K562 (cell line): ENCODE data around the gene DNAJC11. TPM values are rescaled to one million over a fixed set of nuclear protein-coding genes. Genes with fewer than 3 reads are reported as not detected.

Experiments used
- BDP1 ChIP-seq: IDR thresholded peaks from 3 replicates; pipeline ENCODE4 v1.6.1; 2011; ENCODE audit not compliant: insufficient read length, insufficient read depth
- DPF2 ChIP-seq: fragments of 450-650 bp; IDR thresholded peaks from 2 replicates; pipeline ENCODE4 v1.6.1; 2016
- ETV6 ChIP-seq, 3 experiments: fragments of 150-350 bp in 1 of 3; sonication (generic) in 1 of 3; formaldehyde crosslinking in 1 of 3; IDR thresholded peaks; 2 replicates each; pipeline versions ENCODE4 v1.6.1 to v1.8.0; 2014 to 2022; ENCODE audit warnings: borderline replicate concordance in 2 of 3, low read depth in 2 of 3, antibody characterized with exemption in 1 of 3, low read length in 1 of 3, mild to moderate bottlenecking in 1 of 3, missing genetic modification reagents in 1 of 3
- GABPB1 ChIP-seq: sonication (generic); formaldehyde crosslinking; IDR thresholded peaks from 2 replicates; pipeline ENCODE4 v1.8.0; 2022; ENCODE audit warnings: mild to moderate bottlenecking, missing genetic modification reagents
- MCM2 ChIP-seq: fragments of 450-650 bp; IDR thresholded peaks from 2 replicates; pipeline ENCODE4 v1.6.1; 2017; ENCODE audit warnings: low read depth, mild to moderate bottlenecking
- NELFE ChIP-seq: IDR thresholded peaks from 2 replicates; pipeline ENCODE4 v1.6.1; 2011; ENCODE audit warnings: mild to moderate bottlenecking; ENCODE audit not compliant: insufficient read depth, insufficient read length
- SNIP1 ChIP-seq: fragments of 450-650 bp; IDR thresholded peaks from 2 replicates; pipeline ENCODE4 v1.7.1; 2017; ENCODE audit warnings: low read depth, mild to moderate bottlenecking
- SP1 ChIP-seq: sonication (generic); formaldehyde crosslinking; IDR thresholded peaks from 2 replicates; pipeline ENCODE4 v1.8.1; 2022; ENCODE audit warnings: mild to moderate bottlenecking, missing genetic modification reagents
- STAG1 ChIP-seq: sonication (generic); formaldehyde crosslinking; IDR thresholded peaks from 2 replicates; pipeline ENCODE4 v1.5.0; 2020; ENCODE audit warnings: missing genetic modification reagents, borderline replicate concordance
- ZBTB8A ChIP-seq: fragments of 450-650 bp; IDR thresholded peaks from 2 replicates; pipeline ENCODE4 v1.6.1; 2018; ENCODE audit warnings: mild to moderate bottlenecking, moderate library complexity; ENCODE audit not compliant: partially characterized antibody
- ZEB2 ChIP-seq: fragments of 450-650 bp; IDR thresholded peaks from 2 replicates; pipeline ENCODE4 v1.6.1; 2016
- ZNF79 ChIP-seq: fragments of 250-450 bp; sonication (Bioruptor Pico); IDR thresholded peaks from 2 replicates; pipeline ENCODE4 v1.4.0; 2020; ENCODE audit warnings: low read depth, mild to moderate bottlenecking, moderate library complexity
- polyA plus RNA-seq, 8 experiments: library from polyadenylated mRNA; depleted of rRNA in 4 of 8; stranded (reverse) in 5 of 8; unstranded in 3 of 8; fragments of >200 nt; fragmentation: Nextera tagmentation in 2 of 8; fragmentation: Illumina TruSeq in 1 of 8; extraction: Ambion mirVana in 2 of 8; extraction: Trizol in 1 of 8; gene quantifications; 2 replicates each; pipeline versions ENCODE4 v1.2.1 to v1.2.3, GENCODE V29; 2011 to 2014; ENCODE audit warnings: inconsistent platforms in 1 of 8, missing spikeins in 1 of 8
- total RNA-seq, 7 experiments: library from RNA; depleted of rRNA in 6 of 7; stranded (reverse); fragments of >200 nt in 6 of 7; fragmentation: Illumina TruSeq in 2 of 7; extraction: Trizol in 2 of 7; gene quantifications; 2 replicates each; pipeline versions ENCODE4 v1.2.1 to v1.2.3, GENCODE V29; 2011 to 2021; ENCODE audit warnings: low replicate concordance in 1 of 7
- TF ChIP-seq, protein P1 (sequence below): fragments of 450-650 bp; formaldehyde crosslinking; IDR thresholded peaks from 2 replicates; pipeline ENCODE4 v1.4.0; 2020; ENCODE audit warnings: mild to moderate bottlenecking, moderate library complexity
- TF ChIP-seq, protein P2 (sequence below), 2 experiments: IDR thresholded peaks; 2 replicates each; pipeline ENCODE4 v1.6.1; 2011; ENCODE audit warnings: borderline replicate concordance in 1 of 2, control low read depth in 1 of 2, low read depth in 1 of 2, low read length in 1 of 2, mild to moderate bottlenecking in 1 of 2, mixed read lengths in 1 of 2, moderate library complexity in 1 of 2; ENCODE audit not compliant: insufficient read depth in 1 of 2, insufficient read length in 1 of 2, poor library complexity in 1 of 2, severe bottlenecking in 1 of 2; ENCODE audit errors: extremely low read depth in 1 of 2
- TF ChIP-seq, protein P3 (sequence below), 2 experiments: fragments of 450-650 bp in 1 of 2; sonication (generic) in 1 of 2; formaldehyde crosslinking; conservative IDR thresholded peaks; 2 replicates each; pipeline versions ENCODE4 v1.4.0 to v1.8.1; 2020 to 2022; ENCODE audit warnings: mild to moderate bottlenecking in 1 of 2, missing genetic modification reagents in 1 of 2
- TF ChIP-seq, protein P4 (sequence below): fragments of 450-650 bp; IDR thresholded peaks from 2 replicates; pipeline ENCODE4 v1.6.1; 2016; ENCODE audit warnings: antibody characterized with exemption
- TF ChIP-seq, protein P5 (sequence below): fragments of 450-650 bp; formaldehyde crosslinking; IDR thresholded peaks from 2 replicates; pipeline ENCODE4 v1.4.0; 2020; ENCODE audit warnings: mild to moderate bottlenecking, moderate library complexity
- TF ChIP-seq, protein P6 (sequence below): fragments of 250-450 bp; sonication (Bioruptor Pico); IDR thresholded peaks from 2 replicates; pipeline ENCODE4 v1.4.0; 2020; ENCODE audit warnings: mild to moderate bottlenecking, moderate library complexity, borderline replicate concordance

The DNAJC11 gene
- total and polyA plus RNA-seq, 9 of the 15 experiments (the other 6 are each of a cell fraction or from before 2014, with no cell fraction given), result 14.1 to 123 (median 76.6) TPM

DNA sequence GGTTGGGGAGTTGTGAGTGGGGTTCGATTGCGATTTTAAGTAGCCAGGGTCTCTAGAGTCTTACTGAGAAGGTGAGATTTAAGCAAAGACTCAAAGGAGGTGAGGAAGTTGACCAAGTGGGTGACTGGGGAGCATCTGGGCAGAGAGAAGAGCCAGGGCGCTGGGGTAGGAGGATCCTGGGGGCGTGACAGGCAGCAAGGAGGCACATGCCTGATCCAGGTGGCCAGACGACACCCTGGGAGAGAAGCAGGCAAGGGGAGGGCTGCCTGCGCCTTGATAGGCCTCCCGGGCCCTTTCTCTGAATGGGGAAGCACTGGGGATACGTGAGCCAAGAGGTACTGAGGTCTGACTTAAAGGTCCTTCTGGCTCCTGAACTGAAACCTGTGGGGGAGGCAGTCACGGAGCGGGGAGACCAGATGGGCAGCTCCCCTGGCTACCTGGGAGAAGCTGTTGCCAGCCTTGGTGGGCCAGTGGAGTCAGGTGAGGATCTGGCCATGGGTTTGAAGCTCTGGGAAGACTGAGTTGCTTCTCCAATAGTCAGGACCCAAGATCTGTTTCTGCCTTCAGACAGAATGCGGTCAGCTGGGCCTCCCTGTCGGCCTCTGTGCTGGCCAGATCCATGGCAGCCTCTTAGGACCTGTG lies 116.4 kb downstream of the DNAJC11 start (continued):
- TF ChIP-seq, protein P1, sequence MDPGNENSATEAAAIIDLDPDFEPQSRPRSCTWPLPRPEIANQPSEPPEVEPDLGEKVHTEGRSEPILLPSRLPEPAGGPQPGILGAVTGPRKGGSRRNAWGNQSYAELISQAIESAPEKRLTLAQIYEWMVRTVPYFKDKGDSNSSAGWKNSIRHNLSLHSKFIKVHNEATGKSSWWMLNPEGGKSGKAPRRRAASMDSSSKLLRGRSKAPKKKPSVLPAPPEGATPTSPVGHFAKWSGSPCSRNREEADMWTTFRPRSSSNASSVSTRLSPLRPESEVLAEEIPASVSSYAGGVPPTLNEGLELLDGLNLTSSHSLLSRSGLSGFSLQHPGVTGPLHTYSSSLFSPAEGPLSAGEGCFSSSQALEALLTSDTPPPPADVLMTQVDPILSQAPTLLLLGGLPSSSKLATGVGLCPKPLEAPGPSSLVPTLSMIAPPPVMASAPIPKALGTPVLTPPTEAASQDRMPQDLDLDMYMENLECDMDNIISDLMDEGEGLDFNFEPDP (CRISPR knock-in tag), result no peak
- TF ChIP-seq BDP1, result no peak
- TF ChIP-seq, protein P2, sequence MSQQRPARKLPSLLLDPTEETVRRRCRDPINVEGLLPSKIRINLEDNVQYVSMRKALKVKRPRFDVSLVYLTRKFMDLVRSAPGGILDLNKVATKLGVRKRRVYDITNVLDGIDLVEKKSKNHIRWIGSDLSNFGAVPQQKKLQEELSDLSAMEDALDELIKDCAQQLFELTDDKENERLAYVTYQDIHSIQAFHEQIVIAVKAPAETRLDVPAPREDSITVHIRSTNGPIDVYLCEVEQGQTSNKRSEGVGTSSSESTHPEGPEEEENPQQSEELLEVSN (IDR thresholded peaks at IDR 0.05; ENCODE audit: borderline replicate concordance in 1 of 2, extremely low read depth in 1 of 2, insufficient read depth in 1 of 2, insufficient read length in 1 of 2, low read depth in 1 of 2, low read length in 1 of 2, poor library complexity in 1 of 2, severe bottlenecking in 1 of 2), result peak in 1 of 2 experiments; percentile 62
- no peak for TF ChIP-seq SNIP1
- no peak for TF ChIP-seq ETV6 (IDR thresholded peaks at IDR 0.05; ENCODE audit: borderline replicate concordance in 1 of 2, low read depth in 2 of 2, low read length in 1 of 2)
- no peak for TF ChIP-seq ETV6 (CRISPR knock-in tag; IDR thresholded peaks at IDR 0.05; ENCODE audit: borderline replicate concordance)
- TF ChIP-seq, protein P3, sequence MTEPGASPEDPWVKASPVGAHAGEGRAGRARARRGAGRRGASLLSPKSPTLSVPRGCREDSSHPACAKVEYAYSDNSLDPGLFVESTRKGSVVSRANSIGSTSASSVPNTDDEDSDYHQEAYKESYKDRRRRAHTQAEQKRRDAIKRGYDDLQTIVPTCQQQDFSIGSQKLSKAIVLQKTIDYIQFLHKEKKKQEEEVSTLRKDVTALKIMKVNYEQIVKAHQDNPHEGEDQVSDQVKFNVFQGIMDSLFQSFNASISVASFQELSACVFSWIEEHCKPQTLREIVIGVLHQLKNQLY (CRISPR knock-in tag; conservative IDR thresholded peaks at IDR 0.05), result no peak
- TF ChIP-seq MCM2, result no peak
- TF ChIP-seq, protein P4, sequence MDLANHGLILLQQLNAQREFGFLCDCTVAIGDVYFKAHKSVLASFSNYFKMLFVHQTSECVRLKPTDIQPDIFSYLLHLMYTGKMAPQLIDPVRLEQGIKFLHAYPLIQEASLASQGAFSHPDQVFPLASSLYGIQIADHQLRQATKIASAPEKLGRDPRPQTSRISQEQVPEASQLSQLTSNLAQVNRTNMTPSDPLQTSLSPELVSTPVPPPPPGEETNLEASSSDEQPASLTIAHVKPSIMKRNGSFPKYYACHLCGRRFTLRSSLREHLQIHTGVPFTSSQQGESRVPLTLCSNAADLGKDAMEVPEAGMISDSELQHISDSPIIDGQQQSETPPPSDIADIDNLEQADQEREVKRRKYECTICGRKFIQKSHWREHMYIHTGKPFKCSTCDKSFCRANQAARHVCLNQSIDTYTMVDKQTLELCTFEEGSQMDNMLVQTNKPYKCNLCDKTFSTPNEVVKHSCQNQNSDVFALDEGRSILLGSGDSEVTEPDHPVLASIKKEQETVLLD, result no peak
- no peak for TF ChIP-seq DPF2
- no peak for TF ChIP-seq NELFE
- TF ChIP-seq ZNF79, result no peak
- TF ChIP-seq STAG1, result no peak
- 0 out of 2 replicates have a peak, but pooled peaks have one; percentile 3 for TF ChIP-seq GABPB1 (CRISPR knock-in tag)
- TF ChIP-seq, protein P5, sequence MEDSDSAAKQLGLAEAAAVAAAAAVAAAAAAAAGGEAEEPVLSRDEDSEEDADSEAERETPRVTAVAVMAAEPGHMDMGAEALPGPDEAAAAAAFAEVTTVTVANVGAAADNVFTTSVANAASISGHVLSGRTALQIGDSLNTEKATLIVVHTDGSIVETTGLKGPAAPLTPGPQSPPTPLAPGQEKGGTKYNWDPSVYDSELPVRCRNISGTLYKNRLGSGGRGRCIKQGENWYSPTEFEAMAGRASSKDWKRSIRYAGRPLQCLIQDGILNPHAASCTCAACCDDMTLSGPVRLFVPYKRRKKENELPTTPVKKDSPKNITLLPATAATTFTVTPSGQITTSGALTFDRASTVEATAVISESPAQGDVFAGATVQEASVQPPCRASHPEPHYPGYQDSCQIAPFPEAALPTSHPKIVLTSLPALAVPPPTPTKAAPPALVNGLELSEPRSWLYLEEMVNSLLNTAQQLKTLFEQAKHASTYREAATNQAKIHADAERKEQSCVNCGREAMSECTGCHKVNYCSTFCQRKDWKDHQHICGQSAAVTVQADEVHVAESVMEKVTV, result no peak
- no peak for TF ChIP-seq ZBTB8A
- TF ChIP-seq, protein P6, sequence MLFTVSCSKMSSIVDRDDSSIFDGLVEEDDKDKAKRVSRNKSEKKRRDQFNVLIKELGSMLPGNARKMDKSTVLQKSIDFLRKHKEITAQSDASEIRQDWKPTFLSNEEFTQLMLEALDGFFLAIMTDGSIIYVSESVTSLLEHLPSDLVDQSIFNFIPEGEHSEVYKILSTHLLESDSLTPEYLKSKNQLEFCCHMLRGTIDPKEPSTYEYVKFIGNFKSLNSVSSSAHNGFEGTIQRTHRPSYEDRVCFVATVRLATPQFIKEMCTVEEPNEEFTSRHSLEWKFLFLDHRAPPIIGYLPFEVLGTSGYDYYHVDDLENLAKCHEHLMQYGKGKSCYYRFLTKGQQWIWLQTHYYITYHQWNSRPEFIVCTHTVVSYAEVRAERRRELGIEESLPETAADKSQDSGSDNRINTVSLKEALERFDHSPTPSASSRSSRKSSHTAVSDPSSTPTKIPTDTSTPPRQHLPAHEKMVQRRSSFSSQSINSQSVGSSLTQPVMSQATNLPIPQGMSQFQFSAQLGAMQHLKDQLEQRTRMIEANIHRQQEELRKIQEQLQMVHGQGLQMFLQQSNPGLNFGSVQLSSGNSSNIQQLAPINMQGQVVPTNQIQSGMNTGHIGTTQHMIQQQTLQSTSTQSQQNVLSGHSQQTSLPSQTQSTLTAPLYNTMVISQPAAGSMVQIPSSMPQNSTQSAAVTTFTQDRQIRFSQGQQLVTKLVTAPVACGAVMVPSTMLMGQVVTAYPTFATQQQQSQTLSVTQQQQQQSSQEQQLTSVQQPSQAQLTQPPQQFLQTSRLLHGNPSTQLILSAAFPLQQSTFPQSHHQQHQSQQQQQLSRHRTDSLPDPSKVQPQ (CRISPR knock-in tag), result no peak
- TF ChIP-seq SP1 (CRISPR knock-in tag), result no peak; the same call in 1 of the 2 replicates
- no peak for TF ChIP-seq ZEB2
